NCI-H345 treated with DMSO at 0.1 percent for 48 hours (cell line): Measurements from ENCODE around the gene AKNAD1.

ENCODE experiments used
- DNase-seq: peaks from one replicate; lab custom pipeline; 2025; ENCODE audit not compliant: unreplicated experiment; lab: John Stamatoyannopoulos, UW

Gene AKNAD1

GRCh38 chr1:108863984-108864383 lies 7.1 kb upstream of the AKNAD1 start:
- no peak for DNase-seq

DNA sequence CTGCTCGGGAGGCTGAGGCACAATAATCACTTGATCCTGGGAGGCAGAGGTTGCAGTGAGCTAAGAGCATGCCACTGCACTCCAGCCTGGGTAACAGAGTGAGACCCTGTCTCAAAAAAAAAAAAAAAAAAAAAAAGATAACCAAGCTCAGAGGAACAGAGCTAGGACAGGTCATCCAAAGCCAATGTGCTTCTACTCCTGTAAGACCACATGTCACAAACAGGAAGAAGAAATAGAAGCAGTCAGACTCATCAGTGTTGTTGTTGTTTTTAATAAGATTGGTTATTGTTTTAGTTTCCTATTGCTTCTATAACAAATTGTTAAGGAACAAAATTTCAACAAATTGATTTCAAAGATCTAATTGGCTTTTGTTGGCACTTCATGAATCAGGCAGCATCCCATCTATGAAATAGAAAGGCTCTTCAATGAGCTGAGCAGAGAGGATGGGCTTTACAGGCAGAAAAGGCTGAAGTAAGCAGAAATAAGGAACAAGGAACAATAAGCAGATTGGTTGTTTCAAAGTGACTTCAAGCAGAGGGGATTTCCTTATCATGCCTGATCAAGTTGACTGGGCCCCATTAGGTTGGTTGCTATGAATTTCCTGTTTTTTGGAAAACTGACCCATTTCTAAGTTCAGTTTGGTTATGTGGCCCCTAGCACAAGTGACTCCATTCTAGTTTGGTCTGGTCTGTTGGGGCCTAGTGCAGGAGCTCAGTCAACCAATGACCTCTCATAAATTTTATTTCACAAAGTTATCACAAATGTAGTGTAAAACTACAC lies 6.0 kb upstream of the AKNAD1 start:
- no peak for DNase-seq

GRCh38 chr1:108862017-108862610 lies 5.2 kb upstream of the AKNAD1 start:
- DNase-seq, result no peak

- no peak for DNase-seq
These were observed 4.7 kb upstream of the AKNAD1 start for GRCh38 chr1:108861566-108861965.

GRCh38 chr1:108860190-108860907 lies 3.5 kb upstream of the AKNAD1 start:
- DNase-seq, result no peak

DNA sequence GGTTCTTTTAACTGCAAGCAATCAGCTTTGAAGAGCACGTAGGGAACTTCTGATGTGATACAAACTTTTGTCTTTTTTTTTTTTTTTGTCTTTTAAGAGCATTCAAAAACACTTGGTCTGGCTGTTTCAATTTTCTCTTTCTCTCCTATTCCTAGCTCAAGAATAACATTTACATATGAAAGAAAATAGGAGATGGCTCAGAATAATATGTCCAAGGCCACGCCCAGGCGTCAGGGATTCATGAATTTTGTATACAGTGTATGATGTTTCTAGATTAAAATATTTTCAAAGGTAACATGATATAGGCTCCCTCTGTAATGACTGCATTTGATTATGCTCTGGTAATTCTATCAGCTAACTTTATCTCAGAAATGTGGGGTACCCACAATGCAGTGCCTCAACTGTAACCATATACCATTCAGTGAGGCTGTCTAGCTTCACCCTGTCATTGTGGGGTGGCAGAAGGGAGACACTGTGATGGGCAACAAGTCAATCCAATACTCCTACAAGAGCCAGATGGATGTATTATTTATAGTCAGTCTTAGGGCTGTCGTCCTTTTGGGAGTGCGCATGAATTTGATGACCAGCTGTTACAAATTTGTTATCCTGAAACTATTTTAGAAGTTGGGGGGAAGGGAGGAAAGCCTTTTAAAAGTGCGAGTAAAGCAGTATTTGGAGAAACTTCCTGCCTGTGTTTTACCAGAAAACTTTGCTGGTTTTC lies 1.5 kb upstream of the AKNAD1 start:
- no peak for DNase-seq

- DNase-seq, result no peak
These were observed 2.5 kb downstream of the AKNAD1 start for GRCh38 chr1:108854221-108855019.

DNA sequence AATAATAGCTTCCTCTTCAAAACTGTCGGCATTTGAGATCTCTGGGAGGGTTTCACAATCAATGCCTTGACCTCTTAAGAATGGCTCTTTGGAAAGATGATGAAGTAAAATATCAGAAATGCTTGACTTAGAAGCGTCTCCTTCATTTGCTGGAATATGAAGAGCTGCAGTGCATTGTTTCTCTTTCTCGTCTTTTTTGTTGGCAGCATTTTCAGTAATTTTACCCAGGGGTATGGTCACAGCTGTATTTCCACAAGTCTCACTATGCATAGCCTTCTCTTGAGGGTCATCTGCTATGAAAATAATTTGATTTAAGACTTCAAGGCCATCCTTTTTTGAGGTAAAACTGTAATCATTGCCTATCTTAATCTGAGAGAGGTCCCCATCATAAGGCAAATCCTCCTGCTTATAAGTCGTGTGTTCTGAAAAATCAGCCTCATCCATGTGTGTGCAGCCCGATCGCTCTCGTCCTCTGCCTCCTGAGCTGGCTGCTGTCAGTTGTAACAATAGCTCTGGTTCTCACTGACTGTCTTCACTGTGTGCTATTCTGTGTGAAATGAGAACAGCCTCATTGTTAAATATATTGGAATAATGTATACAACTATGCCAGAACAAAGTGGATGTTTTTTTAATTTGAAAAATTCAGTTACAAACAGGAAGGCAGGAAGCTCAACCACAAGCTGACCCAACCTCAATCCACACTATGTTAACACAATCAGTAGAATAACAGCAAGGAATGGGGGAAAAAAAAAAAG lies 4.5 kb downstream of the AKNAD1 start:
- no peak for DNase-seq

- DNase-seq, result no peak
These were observed 5.3 kb downstream of the AKNAD1 start for GRCh38 chr1:108851567-108851966.

- no peak for DNase-seq
These were observed 6.0 kb downstream of the AKNAD1 start for GRCh38 chr1:108850929-108851328.

GRCh38 chr1:108848806-108849205 lies 8.1 kb downstream of the AKNAD1 start:
- no peak for DNase-seq

DNA sequence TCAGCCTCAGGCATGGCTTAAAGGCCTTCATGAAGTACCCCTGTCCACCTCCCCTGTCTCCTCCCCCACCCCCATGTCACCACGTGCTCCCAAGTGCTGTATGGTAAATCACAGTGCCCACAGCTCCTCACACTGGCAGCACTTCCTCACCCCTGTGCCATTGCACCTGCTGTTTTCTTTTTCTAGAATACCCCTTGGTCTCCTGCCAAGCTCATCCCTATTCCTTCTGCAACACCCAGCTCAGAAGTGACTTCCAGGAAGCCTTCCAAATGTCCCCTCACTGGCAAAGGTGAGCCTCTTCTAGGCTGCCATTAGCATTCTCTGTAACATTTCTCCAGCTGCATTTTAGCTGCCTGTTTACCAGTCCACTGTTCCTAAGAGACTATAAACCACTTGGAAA lies 9.4 kb downstream of the AKNAD1 start:
- DNase-seq, result no peak

- DNase-seq, result no peak
These were observed 10.9 kb downstream of the AKNAD1 start for GRCh38 chr1:108845991-108846390.

DNA sequence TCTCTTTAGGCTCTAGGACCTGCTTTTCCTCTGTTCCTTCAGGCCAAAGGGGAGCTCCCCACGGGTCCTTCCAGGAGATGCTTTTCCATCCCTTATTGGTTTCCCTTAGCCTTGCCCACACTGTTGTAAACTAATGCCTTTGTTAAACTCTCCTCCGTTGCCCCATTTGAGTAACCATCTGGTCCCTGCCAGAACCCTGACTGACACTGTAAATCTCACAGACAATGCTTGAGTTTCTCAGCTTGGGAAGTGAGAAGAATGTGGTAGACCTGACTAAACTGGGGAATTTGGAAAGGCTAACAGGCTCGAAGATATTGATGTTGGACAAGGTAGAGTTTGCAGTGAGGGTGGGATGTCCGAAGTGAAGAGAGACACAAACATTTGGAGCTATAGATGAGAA lies 11.4 kb downstream of the AKNAD1 start:
- DNase-seq, result no peak

DNA sequence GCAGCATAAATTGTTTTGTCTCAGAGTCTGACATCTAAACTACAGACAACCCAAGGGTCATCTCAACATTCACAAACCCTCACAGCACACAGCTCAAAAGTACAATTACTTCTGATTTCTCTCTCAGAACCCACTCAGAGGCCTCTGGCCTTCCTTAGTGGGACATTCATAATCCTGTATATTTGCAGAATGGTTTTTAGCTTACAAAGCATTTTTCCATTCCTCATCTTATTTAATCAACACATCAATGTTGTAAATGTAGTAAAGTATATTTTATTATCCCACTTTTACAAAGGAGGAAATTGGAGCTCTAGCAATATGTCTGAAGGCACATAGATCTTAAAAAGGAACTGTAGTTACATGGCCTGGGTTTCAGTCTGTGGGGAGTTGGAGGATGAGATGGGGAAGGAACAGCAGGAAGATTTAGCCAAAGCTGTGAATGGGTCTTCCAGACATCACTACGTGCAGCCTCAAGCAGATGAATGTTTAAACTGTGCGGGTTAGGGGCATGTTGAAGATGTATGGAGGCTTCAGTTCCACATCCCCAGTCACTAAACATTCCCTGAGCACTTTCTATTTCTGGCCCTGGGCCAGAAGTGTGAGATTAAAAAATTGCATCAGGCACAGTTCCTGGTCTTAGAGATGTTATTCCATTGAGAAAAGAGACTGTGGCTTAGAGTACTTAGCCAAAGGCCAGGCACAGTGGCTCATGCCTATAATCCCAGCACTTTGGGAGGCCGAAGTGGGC lies 13.3 kb downstream of the AKNAD1 start:
- DNase-seq, result no peak

DNA sequence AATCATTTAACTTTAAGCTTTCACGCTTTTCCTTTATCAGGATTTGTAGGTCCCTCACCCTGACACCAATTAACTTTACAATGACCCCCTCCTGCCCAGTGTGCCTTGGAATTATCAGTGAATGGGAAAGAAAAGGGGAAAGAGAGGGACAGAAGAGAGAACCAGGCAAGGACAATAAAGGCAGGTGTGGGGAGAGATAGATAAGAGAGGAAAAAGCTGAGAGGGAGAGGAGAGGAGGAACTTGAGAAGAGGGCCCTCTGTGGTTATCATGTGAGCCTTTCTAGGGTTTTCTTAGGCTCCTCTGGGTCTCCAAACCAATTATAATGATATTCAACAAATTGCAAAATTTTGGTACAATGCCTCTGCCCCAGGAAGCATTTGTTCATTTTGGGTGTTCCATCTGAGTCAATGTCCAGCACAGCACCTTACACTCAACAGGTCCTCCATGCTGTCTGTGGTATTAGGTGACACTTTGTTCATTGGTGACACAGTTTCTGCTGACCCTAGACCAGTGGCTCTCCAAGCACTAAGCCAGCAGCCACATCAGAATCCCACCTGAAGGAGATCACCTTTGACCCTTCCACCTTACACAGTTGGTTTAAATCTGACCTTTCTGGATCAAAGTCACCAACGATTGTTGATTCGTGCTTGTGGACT lies 14.2 kb downstream of the AKNAD1 start:
- no peak for DNase-seq

DNA sequence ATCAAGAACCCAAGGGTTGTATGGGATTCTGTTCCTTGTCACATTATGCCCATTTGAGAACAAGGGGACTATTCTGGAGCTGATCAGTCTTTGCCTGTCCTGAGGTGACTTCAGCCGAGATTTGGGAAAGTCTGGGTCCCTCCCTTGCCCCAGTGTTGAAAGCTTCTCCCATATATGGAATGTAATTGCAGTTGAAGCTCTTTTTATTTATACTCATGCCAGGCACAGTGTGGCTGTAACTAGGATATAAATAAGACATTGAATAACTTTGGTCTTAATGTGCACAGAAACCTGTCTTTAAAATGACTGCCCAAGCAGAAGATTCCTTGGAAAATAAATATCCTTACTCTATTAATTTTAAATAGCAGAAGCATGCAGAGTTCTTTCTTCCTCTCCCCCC lies 15.2 kb downstream of the AKNAD1 start:
- no peak for DNase-seq

- no peak for DNase-seq
These were observed 24.0 kb downstream of the AKNAD1 start for GRCh38 chr1:108832929-108833328.

GRCh38 chr1:108831225-108831624 lies 25.7 kb downstream of the AKNAD1 start:
- DNase-seq, result no peak
